H9 (cell line): ENCODE data around the gene STAT2. TPM values are rescaled to one million over a fixed set of nuclear protein-coding genes. Genes with fewer than 3 reads are reported as not detected.

Experiments
- DNase-seq: peaks from one replicate; pipeline ENCODE4 v3.0.0-alpha.2; 2017
- H2AFZ ChIP-seq: one replicate; pipeline ENCODE4 v1.6.1; 2013; ENCODE audit warnings: mild to moderate bottlenecking, low read length, control low read depth, moderate library complexity
- H2AK5ac ChIP-seq: 2 replicates; pipeline ENCODE4 v1.6.1; 2013; ENCODE audit warnings: low read length, control low read depth, mixed read lengths; ENCODE audit not compliant: insufficient read length
- H2BK120ac ChIP-seq: one replicate; pipeline ENCODE4 v1.6.1; 2013; ENCODE audit warnings: low read depth, mild to moderate bottlenecking, low read length, control low read depth, inconsistent platforms; ENCODE audit not compliant: poor library complexity, severe bottlenecking
- H2BK12ac ChIP-seq: 2 replicates; pipeline ENCODE4 v1.6.1; 2013; ENCODE audit warnings: low read length, control low read depth, mixed read lengths, low read depth; ENCODE audit not compliant: insufficient read length
- H2BK15ac ChIP-seq: 2 replicates; pipeline ENCODE4 v1.6.1; 2013; ENCODE audit warnings: low read depth, low read length, control low read depth
- H2BK20ac ChIP-seq: one replicate; pipeline ENCODE4 v1.6.1; 2013; ENCODE audit warnings: low read depth, mild to moderate bottlenecking, low read length, control low read depth, inconsistent platforms; ENCODE audit not compliant: poor library complexity, severe bottlenecking
- H2BK5ac ChIP-seq: 2 replicates; pipeline ENCODE4 v1.6.1; 2013; ENCODE audit warnings: low read length, control low read depth, mixed read lengths; ENCODE audit not compliant: insufficient read length
- H3K14ac ChIP-seq: 2 replicates; pipeline ENCODE4 v1.6.1; 2013; ENCODE audit warnings: low read length, control low read depth; ENCODE audit not compliant: insufficient read depth
- H3K18ac ChIP-seq: 2 replicates; pipeline ENCODE4 v1.6.1; 2013; ENCODE audit warnings: low read depth, mild to moderate bottlenecking, mixed read lengths, low read length, control low read depth; ENCODE audit not compliant: insufficient read length
- H3K23ac ChIP-seq: 2 replicates; pipeline ENCODE4 v1.6.1; 2013; ENCODE audit warnings: low read length, control low read depth, mixed read lengths, low read depth; ENCODE audit not compliant: insufficient read length
- H3K23me2 ChIP-seq: 2 replicates; pipeline ENCODE4 v1.6.1; 2013; ENCODE audit warnings: low read depth, mild to moderate bottlenecking, mixed read lengths, low read length, control low read depth; ENCODE audit not compliant: insufficient read length, poor library complexity, severe bottlenecking
- H3K27ac ChIP-seq: 2 replicates; pipeline ENCODE4 v1.5.1; 2013; ENCODE audit warnings: low read length, control low read depth, mixed read lengths, low read depth; ENCODE audit not compliant: insufficient read length
- H3K27me3 ChIP-seq: 2 replicates; pipeline ENCODE4 v1.6.1; 2013; ENCODE audit warnings: low read length, control low read depth, inconsistent platforms; ENCODE audit not compliant: insufficient read depth
- H3K4ac ChIP-seq: 2 replicates; pipeline ENCODE4 v1.6.1; 2013; ENCODE audit warnings: low read depth, mild to moderate bottlenecking, control low read depth, inconsistent platforms, low read length, moderate library complexity
- H3K4me1 ChIP-seq: 2 replicates; pipeline ENCODE4 v1.6.1; 2013; ENCODE audit warnings: low read length, control low read depth, inconsistent platforms; ENCODE audit not compliant: insufficient read depth
- H3K4me2 ChIP-seq: 2 replicates; pipeline ENCODE4 v1.6.1; 2013; ENCODE audit warnings: low read length, control low read depth, mixed read lengths; ENCODE audit not compliant: insufficient read length, insufficient read depth
- H3K56ac ChIP-seq: 2 replicates; pipeline ENCODE4 v1.6.1; 2013; ENCODE audit warnings: low read depth, mild to moderate bottlenecking, mixed read lengths, low read length, control low read depth; ENCODE audit not compliant: insufficient read length
- H3K79me1 ChIP-seq: 2 replicates; pipeline ENCODE4 v1.6.1; 2013; ENCODE audit warnings: low read depth, mild to moderate bottlenecking, moderate library complexity, low read length, control low read depth, inconsistent platforms; ENCODE audit not compliant: insufficient read depth, poor library complexity, severe bottlenecking
- H3K79me2 ChIP-seq: 2 replicates; pipeline ENCODE4 v1.6.1; 2013; ENCODE audit warnings: low read length, control low read depth, inconsistent platforms; ENCODE audit not compliant: insufficient read depth
- H3K9ac ChIP-seq: 2 replicates; pipeline ENCODE4 v1.6.1; 2013; ENCODE audit warnings: low read length, control low read depth, mixed read lengths; ENCODE audit not compliant: insufficient read length; ENCODE audit errors: extremely low read depth
- H3K9me3 ChIP-seq: one replicate; pipeline ENCODE4 v1.6.1; 2013; ENCODE audit warnings: low read depth, low read length, inconsistent platforms; ENCODE audit not compliant: control insufficient read depth
- H3T11ph ChIP-seq: one replicate; pipeline ENCODE4 v1.6.1; 2013; ENCODE audit warnings: mild to moderate bottlenecking, low read length, control low read depth, inconsistent platforms
- H4K20me1 ChIP-seq: one replicate; pipeline ENCODE4 v1.6.1; 2013; ENCODE audit not compliant: control insufficient read depth, insufficient read length, insufficient read depth
- H4K5ac ChIP-seq: 2 replicates; pipeline ENCODE4 v1.6.1; 2013; ENCODE audit warnings: low read depth, mild to moderate bottlenecking, mixed read lengths, low read length, control low read depth; ENCODE audit not compliant: insufficient read length
- H4K8ac ChIP-seq: replicated peaks from 2 replicates; pipeline ENCODE4 v1.6.1; 2013; ENCODE audit warnings: low read length, control low read depth, mixed read lengths, low read depth; ENCODE audit not compliant: insufficient read length
- H4K91ac ChIP-seq: 2 replicates; pipeline ENCODE4 v1.6.1; 2013; ENCODE audit warnings: low read depth, mild to moderate bottlenecking, moderate library complexity, mixed read lengths, low read length, control low read depth; ENCODE audit not compliant: insufficient read length
- H3K27ac Mint-ChIP-seq, 3 experiments: 2 replicates in 2 of 3; 3 replicates in 1 of 3; pipeline ENCODE4 v1.8.0; 2020 to 2021; ENCODE audit warnings: mixed read lengths in 3 of 3, mild to moderate bottlenecking in 1 of 3, moderate library complexity in 1 of 3
- H3K27me3 Mint-ChIP-seq: 2 replicates; pipeline ENCODE4 v1.8.0; 2021; ENCODE audit warnings: low read depth, mild to moderate bottlenecking, moderate library complexity, mixed read lengths
- H3K36me3 Mint-ChIP-seq, 3 experiments: 2 replicates in 2 of 3; 3 replicates in 1 of 3; pipeline ENCODE4 v1.8.0; 2020 to 2021; ENCODE audit warnings: low read depth in 3 of 3, mixed read lengths in 3 of 3; ENCODE audit not compliant: insufficient read depth in 1 of 3
- H3K4me1 Mint-ChIP-seq, 2 experiments: 2 replicates each; pipeline ENCODE4 v1.8.0; 2020; ENCODE audit warnings: mixed read lengths in 2 of 2
- H3K4me3 Mint-ChIP-seq, 2 experiments: 2 replicates in 1 of 2; 3 replicates in 1 of 2; pipeline ENCODE4 v1.8.0; 2020 to 2021; ENCODE audit warnings: mild to moderate bottlenecking in 2 of 2, mixed read lengths in 2 of 2, moderate library complexity in 1 of 2
- H3K9me3 Mint-ChIP-seq, 2 experiments: 2 replicates in 1 of 2; 3 replicates in 1 of 2; pipeline ENCODE4 v1.8.0; 2020; ENCODE audit warnings: mild to moderate bottlenecking in 2 of 2, mixed read lengths in 2 of 2, moderate library complexity in 1 of 2
- CTCF ChIP-seq: fragments of 200-600 bp; sonication (generic); conservative IDR thresholded peaks from 3 replicates; pipeline ENCODE4 v1.8.0; 2021; ENCODE audit warnings: antibody characterized with exemption, mild to moderate bottlenecking
- WGBS: extraction: QIAGEN DNeasy Blood & Tissue Kit; methylation state at CpG from one replicate; pipeline ENCODE4 v1.1.7; 2013; ENCODE audit warnings: missing lambda C conversion rate, low lambda C conversion rate, mixed read lengths; ENCODE audit not compliant: insufficient read length; ENCODE audit errors: extremely low coverage; 5-methylcytosine and 5-hydroxymethylcytosine counted together
- total RNA-seq: library from RNA; stranded (reverse); gene quantifications from 2 replicates; pipeline ENCODE4 v1.2.1, GENCODE V29; 2021

The STAT2 gene
- total RNA-seq, 1 experiment from 2014 or later: 47.8 TPM

DNA sequence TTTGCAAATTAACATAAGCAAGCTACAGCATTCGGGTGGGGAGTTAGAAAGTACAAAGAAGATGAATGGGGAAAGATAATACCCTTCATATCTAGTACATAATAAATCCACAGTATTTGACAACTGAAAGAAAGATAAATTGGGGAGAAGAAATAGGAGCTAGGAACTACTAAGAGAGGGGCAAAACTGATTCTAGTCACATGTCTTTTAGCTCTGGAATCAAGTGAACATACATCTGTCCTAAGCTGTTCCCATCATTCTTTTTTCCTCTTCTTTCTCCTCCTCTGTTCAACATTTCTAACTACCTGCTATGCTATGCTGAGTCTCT is 18.0 kb upstream of the STAT2 start:
- H3K14ac ChIP-seq: no peak overlapping the region
- no peak overlapping the region for H3K23ac ChIP-seq
- no peak overlapping the region for H2BK12ac ChIP-seq
- Mint-ChIP-seq H3K4me3 (no peak overlapping the region), H3K36me3 (peaks cover 0 to 3% (median 0%) of the 10 kb centered on the region in 3 experiments; a peak in 2 of 7 replicates), H3K4me1 (peaks cover 10 to 15% of the 10 kb centered on the region in 2 experiments), H3K9me3 (peaks cover 6 to 7% of the 10 kb centered on the region in 2 experiments; a peak in 4 of 5 replicates), H3K27me3 (peaks cover 3% of the 10 kb centered on the region; the same call in 1 of the 2 replicates), H3K27ac (no peak overlapping the region)
- no peak overlapping the region for H3K9ac ChIP-seq
- H3K9me3 ChIP-seq: no peaks in the 10 kb centered on the region
- no peak overlapping the region for H3K56ac ChIP-seq
- H2BK20ac ChIP-seq: no peak overlapping the region
- no peak for DNase-seq
- H3K4ac ChIP-seq: no peak overlapping the region
- no peak overlapping the region for H3K4me2 ChIP-seq
- H3T11ph ChIP-seq: no peak overlapping the region
- H3K27me3 ChIP-seq: no peaks in the 10 kb centered on the region
- WGBS: no CpG with 5 or more reads among the region's 1 CpG
- H4K5ac ChIP-seq: no peak overlapping the region
- no peak overlapping the region for H2BK120ac ChIP-seq
- H4K20me1 ChIP-seq: no peaks in the 10 kb centered on the region
- no peaks in the 10 kb centered on the region for H3K4me1 ChIP-seq
- H3K27ac ChIP-seq: no peak overlapping the region
- no peak overlapping the region for H2AK5ac ChIP-seq
- no peak overlapping the region for H4K8ac ChIP-seq
- no peaks in the 10 kb centered on the region for H3K79me2 ChIP-seq
- no peak overlapping the region for H2BK15ac ChIP-seq
- H3K79me1 ChIP-seq: no peaks in the 10 kb centered on the region
- no peak overlapping the region for H2AFZ ChIP-seq
- H3K18ac ChIP-seq: no peak overlapping the region
- H3K23me2 ChIP-seq: no peaks in the 10 kb centered on the region
- H2BK5ac ChIP-seq: no peak overlapping the region
- H4K91ac ChIP-seq: no peak overlapping the region
- no peak for TF ChIP-seq CTCF
